ENCODE data around the gene MRPL27.
"Not testable (repeated sequence)": the region's sequence is repeated elsewhere in the genome, so short reads cannot be mapped to it uniquely, and the experiment has no call there.

Gene MRPL27

DNA sequence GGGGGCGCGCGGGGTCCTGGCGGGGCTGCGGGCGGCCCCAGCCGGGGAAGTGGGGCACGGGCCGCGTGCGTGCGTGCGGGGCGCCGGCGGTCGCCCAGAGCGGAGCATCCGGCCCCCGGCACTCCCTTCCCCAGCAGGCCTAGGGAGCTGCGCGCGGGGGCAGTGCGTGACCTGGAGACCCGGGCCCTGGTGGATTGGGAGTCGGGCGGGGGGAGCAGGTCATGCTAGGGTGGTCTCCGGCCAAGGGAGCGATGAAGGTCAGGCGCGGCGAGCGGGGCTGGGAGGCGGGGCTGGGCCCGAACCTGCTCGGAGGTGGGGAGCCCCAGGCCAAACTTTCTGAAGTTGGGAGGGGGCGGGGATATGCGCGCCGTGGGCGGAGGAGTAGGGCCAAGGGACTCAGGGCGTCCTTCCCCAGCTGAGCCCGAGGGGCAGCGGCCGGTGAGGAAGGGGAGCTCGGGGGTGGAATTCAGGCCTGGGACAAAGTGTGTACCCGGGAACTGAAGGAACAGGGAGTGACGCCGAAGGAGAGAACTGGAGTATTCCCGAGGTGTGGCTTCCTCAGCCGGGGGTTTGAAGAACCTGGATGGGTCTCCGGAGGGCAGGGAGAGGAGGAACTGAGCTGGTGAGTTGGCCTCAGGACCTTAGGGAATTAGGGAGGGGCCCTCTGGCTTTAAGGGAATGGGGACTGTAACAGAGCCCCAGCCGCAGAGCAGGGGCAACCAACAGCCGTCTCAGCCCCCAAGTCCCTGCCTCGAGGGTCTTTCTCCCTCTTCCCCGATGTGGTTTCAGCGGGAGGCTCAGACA, 26.5 kb downstream of the MRPL27 start:
- DNase-seq (ENCODE audit: low read depth, low spot score): peak; percentile 11

DNA sequence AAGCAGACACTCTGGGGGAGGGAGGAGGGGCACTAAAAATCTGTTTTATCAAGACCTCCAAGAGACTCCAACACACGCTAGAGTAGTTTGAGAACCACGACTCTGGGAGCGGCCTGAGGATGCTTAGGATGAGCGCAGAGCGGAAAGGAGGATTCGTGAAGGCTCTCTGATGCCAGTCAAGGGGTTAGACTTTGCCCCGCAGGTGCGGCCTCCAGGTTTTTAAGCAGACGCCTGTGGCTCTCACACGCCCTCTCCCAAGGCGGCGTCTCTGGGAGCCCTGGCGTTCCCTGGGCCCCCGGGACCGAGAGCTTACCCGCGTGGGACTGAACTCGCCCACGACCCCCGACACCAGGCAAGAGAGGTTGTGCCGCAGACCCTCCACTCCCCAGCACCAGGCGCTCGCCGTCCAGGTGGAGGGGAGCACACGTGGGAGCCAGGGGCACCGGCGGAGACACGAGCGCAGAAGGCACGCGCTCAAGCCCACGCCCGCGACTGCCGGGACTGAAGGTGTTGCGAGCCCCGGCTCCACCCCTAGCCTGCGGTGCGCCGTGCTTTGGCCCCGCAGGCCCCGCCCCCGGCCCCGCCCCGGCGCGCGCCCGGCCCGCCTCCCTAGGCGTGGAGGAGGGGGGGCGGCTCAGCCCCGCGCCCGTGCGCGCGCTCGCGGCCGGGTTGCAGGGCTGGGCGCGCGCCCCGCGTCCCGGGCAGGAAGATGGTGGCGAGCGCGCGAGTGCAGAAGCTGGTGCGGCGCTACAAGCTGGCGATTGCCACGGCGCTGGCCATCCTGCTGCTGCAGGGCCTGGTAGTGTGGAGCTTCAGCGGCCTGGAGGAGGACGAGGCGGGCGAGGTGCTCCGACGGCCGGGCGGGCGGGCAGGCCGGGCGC, 27.3 kb downstream of the MRPL27 start, which contains the start of gene XYLT2:
Gene XYLT2 (plus strand): TSS at position 695 of the 881 bp plus-strand sequence. CDS start 15 bp downstream, at position 710.
- DNase-seq (ENCODE audit: low read depth, low spot score): peak; percentile 78

DNA sequence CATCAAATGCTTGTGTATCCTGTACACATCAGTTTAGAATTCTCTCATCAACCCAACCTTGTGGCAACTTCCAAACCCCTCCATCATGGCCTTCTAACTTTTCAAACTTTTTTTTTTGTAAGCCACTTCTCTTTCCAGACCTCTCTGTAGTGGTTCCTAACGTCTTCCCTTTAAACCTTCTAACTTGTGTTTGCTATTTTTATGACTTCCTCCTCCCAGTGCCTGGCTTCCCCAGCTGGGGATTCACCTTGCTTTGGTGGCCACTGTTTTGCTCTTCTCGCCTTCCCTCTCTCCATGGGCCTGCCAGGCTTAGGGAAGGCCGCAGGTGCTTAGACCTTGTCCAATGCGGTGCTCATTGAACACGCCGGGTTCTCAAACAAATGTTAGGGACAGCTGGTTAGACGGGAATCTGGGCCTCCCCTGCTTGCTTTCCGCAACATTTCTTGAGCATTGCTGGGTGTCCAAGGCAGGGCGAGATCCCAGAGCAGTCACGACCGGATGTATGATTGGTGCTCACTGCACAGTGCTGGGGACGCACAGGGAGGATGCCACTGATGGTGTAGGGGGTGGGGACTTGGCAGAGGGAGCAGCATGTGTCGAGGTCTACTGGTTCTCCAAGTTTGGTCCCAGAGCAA, 28.1 kb downstream of the MRPL27 start:
- no peak for DNase-seq (ENCODE audit: low read depth, low spot score)

DNA sequence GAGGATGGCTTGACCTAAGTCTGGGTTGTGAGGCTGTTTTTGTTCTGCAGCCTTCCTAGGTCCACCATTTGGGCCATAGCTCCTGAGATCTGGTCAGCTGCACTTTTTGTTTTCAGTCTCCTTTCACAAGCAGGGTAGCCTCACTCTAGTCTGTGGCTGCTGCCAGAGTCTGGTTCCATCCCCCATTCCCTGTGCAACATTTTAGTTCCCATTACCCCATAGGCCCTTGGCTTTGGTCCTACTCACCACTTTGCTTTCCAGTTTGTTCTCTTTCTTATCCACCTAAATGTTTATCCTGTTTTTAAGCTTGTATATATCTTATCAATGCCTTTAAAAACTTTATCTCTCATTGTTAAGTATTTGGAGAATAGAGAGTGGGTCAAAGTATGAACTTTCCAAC, 33.6 kb downstream of the MRPL27 start:
- DNase-seq (ENCODE audit: low read depth, low spot score): no peak

DNA sequence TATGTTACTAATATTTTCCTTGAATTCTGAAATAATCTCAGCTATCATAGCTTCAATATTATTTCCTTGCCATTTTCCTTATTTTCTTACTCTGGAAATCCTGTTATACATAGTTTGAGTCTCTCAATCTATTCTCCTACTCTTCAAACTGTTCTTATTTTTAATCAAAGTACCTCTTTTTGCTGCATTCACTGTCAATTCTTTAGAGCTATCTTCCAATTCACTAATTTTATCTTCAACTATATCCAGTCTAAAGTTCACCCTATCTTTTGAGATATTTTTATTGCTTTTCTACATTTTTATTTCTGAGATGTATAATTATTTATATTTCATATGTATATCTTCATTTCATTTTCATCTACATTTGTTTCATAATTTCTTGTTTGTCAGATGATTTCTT, 34.3 kb downstream of the MRPL27 start:
- no peak for DNase-seq (ENCODE audit: low read depth, low spot score)

DNA sequence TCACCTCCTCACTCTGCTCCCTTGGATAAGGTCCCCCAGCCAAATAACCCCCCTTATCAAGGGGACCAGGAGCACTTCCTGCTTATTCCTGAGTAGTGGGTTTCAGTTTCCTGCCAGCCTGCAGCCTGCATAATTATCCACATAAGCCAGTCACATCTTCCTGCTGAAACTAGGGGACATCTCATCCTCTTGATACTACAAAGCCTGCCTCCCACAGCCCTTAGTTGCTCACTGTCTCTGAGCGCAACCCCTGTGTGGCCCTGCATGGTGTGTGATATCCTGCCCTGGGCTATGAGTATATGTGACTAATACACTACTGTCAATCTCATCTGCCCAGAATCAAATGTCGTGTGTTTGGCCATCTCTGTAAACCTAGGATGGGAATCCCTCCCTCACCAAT, 35.0 kb downstream of the MRPL27 start:
- no peak for DNase-seq (ENCODE audit: low read depth, low spot score)

DNA sequence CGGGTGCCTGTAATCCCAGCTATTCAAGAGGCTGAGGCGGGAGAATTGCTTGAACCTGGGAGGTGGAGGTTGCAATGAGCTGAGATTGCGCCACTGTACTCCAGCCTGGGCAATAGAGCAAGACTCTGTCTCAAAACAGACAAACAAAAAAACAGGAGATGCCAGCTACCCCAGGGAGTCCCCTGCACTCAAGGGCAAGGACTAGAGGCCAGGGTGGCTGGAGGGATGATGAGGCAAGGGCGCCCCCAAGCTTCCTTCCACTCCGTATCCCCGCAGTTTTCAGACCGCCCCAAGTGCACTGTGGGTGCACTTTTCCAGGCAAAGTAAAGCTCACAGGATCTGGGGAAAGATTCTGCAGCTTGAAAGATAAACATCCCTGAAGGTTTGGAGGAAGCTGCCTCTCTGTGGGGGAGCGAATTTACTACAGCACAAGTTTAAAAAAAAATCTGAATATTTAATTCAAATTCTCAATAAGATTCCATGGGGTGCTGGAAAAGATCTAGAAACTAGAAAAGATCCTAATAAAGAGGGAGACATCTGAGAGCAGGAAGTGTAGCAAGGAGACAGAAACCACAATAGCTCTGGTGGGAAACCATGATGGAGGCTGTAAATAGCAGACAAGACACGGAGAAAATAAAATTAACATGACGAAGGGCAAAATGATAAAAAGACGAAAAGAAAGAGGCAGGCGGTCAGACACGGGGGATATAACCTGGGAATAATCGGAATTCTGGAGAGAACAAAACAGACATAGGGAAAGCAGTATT, 39.5 kb downstream of the MRPL27 start:
- not testable (repeated sequence) for DNase-seq (ENCODE audit: low read depth, low spot score)

DNA sequence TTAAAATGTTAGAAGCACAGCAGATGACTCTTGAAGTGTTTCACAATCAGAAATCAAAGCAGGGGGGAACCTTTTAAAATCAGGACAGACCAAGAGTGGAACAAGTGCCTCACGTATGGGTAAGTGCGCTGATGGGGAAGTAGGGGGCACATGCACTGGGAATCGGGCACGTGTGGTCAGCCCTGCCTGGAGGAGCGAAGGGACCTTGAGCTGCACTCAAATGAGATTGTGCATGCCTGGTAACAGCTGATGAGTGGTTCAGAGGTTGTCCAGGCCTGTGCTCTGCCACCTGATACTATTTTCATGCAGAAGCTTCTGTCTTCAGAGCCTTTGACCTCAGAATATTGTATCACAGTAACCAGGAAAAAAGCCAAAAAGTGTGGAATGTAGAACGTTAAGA, 40.8 kb downstream of the MRPL27 start:
- no peak for DNase-seq (ENCODE audit: low read depth, low spot score)

DNA sequence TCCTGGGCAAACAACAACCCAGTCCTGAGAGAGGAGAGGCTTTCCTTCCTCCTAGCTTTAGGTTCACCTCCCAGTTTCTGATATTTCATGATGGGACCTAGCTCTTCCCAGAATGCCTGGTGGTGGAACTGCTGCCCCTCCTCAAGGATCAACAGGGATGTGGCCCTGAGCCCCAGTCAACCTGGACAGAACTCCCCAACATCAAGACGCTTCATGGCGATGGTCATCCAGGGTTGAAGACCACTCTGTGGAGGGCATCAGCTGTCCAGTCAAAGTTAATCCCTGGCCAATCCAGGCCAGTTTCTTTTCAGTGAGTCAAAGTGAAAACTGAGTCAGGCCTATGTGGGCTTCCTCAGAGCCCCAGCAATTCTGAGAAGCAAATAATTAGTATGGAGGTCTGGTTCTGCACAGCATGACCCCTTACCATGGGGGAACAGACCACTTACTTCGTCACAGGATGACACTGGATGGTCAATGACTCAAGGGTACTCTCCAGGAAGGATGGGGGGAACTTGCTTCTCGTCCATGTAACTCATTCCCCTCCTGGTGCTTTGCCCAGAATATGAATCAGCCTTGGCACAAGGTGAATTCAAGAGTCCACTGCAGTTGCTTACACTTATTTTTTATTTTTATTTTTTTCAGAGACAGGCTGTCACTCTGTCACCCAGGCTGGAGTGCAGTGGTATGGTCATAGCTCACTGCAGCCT, 41.7 kb downstream of the MRPL27 start:
- DNase-seq (ENCODE audit: low read depth, low spot score): no peak

DNA sequence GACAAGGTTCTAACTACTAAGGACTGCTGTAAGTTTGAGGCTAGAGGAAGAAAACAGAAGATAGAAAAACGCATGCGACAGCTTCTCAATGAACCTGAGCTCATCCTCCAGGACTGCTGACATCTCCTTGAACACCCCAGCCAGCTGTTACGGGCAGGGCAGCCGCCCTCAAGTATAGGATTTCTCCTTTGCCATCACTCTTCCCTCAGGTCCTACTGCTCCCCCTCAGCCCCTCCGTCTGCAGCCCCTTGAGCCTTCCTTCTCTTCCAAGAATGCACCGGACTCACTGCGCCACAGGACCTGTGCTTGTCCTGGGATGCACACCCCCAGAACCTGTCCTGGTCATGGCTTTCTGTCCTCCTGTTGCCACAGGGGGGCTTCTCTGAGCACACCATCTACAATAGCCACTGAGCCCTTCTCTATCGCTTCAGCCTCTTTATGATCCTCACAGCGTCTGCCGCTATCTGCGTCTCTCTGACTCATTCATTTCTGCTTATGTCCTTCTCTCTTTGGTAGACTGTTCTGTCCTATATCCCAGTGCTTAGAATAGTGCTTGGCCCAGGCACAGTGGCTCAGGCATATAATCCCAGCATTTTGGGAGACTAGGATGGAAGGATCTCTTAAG, 42.7 kb downstream of the MRPL27 start:
- no peak for DNase-seq (ENCODE audit: low read depth, low spot score)

DNA sequence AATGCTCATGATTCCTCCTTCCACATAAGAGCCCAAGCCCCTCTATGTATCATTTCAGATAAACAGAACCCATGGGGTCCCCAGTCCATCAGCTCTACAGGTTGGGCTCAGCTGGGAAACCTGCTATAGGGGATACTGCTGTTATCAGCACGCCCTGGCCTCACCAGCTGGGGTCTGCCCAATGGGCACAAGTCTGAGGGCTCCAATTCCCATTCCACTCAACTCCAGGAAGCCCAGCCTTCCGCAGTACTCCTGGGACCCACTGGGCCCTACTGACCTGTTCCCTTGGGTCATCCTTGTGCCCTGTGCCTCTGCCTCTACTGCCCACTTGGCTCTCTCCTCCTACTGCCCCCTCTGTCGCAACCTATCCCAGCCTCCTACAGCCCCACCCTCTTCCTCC, 43.3 kb downstream of the MRPL27 start:
- no peak for DNase-seq (ENCODE audit: low read depth, low spot score)

DNA sequence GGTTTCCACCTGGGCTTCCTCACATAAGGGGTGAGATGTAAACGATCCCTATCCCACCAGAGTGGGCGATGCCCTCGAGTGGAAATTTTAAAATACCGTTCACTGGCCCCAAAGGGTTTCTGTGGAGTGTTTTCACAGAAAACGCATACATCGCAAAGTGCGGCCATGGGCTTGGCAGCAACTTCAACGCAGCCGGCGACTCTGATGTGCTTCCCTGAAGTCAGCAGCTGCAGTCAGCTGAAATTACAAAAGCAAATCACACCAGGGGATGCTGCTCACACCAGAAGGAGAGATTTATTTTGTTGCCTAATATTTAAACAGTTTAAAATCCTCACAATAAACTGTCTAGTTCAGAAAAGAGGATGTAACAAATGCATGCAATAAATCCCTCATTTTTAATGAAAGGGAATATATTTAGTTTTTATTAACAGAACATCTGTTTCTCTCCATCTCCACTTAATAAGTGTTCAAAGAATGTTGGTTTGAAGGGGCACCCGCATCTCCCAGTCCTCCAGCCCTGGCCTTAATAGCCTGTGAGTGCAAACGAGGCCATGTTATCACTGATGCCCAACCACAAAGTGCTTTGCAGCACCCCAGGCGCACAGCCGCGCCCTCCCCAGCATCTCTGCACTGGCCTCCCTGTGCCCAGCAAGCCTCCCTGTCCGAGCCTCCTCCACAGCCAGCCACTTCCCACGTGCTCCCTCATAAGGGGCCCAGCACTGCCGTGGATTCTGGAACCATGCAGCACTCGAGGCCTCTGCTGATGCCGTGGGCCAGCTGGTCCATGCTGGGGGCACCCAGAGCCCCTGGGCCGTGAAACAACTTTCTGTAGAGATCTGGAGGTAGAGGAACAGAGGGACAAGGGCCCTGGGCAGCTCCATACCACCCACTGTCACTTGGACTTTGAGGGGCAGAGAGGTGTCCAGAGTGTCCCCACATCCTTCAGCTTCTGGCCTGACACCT, 44.3 kb downstream of the MRPL27 start:
- no peak for DNase-seq (ENCODE audit: low read depth, low spot score)

DNA sequence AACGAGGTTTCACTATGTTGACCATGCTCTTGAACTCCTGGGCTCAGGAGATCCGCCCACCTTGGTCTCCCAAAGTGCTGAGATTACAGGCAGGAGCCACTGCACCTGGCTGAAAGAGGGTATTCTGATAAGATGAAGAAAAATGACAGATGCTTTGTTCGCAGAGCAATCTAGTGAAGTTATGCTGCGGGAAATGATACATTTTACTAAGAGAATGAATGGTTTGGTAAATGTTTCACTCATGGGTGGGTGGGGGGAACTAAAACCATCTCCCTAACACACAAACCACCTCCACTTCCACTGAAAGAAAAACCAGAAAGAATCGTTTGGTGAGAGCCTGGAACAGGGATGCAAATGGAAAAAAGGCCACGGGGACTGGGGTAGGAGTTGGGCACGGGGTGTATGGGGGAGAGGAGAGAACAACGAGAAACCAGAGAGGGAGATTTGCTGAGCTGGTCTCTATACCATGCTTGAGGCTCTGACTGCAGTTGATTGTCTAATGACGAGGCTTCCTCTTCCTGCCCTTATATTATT, 46.1 kb downstream of the MRPL27 start:
- DNase-seq (ENCODE audit: low read depth, low spot score): no peak

DNA sequence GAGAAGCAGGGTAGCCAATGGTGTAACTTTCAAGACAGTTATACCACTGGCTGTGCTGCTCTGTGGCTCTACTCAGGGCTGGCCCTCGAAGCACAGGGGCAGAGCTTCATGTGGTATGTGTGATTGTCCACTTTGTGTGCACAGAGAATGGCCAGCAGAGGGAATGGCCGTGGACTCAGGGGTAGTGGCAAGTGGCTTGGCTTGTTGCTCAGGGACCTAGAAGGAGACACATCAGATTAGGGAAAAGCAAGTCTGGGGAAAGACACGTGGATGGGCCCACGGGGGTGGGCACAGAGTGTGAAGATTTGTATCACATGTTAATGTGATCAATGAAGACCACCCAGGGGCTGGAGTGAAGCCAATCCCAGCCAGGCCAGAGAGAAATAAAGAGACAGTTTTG, 47.1 kb downstream of the MRPL27 start:
- no peak for DNase-seq (ENCODE audit: low read depth, low spot score)

DNA sequence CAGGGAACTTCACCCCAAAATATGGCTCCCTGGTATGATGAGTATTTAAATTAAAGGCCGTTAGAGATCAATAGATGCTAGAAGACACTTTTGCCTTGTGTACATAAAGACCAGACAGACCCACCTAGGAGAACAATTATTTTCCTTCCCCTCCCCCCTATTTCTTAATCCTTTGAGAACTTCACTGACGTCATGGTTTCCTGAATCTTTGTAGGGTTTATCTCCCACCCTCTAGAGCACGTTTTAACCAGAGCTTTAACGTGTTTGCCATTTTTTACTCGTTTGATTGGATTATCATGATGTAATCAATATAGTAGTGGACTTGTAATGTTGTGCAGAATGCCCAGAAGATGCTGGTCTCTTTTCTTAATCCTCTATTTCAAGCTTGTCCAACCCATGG, 49.9 kb downstream of the MRPL27 start:
- no peak for DNase-seq (ENCODE audit: low read depth, low spot score)

DNA sequence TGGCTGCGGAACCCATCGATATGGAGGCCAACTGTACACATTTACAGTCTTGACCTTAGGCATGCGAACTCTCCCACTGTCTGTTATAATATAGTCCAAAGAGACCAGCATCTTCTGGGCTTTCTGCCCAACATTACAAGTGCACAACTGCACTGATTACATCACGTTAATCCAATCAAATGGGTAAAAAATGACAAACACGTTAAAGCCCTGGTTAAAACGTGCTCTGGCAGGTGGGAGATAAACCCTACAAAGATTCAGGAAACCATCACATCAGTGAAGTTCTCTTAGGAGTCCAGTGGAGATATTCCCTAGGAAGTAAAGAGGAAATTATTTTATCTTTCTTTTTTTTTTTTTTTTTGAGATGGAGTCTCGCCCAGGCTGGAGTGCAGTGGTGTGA, 50.7 kb downstream of the MRPL27 start:
- no peak for DNase-seq (ENCODE audit: low read depth, low spot score)

DNA sequence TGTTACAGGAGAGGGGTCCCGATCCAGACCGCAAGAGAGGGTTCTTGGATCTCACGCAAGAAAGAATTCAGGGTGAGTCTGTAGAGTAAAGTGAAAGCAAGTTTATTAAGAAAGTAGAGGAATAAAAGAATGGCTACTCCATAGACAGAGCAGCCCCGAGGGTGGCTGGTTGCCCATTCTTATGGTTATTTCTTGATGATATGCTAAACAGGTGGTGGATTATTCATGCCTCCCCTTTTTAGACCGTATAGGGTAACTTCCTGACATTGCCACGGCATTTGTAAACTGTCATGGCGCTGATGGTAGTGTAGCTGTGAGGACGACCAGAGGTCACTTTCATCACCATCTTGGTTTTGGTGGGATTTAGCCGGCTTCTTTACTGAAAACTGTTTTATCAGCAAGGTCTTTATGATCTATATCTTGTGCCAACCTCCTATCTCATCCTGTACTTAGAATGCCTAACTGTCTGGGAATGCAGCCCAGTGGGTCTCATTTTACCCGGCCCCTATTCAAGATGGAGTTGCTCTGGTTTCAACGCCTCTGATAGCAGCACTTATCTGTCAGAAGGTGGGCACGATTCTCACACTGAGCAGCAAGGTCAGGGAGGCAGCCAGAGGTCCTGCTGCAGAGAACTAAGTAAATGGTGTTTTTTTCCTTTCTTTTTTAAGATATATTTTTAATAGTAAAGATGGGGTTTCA, 53.5 kb downstream of the MRPL27 start:
- DNase-seq (ENCODE audit: low read depth, low spot score): no peak
